Chondrocyte (in vitro differentiated cells): ENCODE measurements around the gene ARMC9. TPM values are rescaled to one million over a fixed set of nuclear protein-coding genes. Genes with fewer than 3 reads are reported as not detected.

Source experiments
- DNase-seq: peaks from one replicate; pipeline ENCODE4 v3.0.0; 2021; ENCODE audit warnings: mixed read lengths, low spot score
- H3K27ac Mint-ChIP-seq: one replicate; pipeline ENCODE4 v1.8.0; 2021; ENCODE audit warnings: mild to moderate bottlenecking, moderate library complexity, mixed read lengths; ENCODE audit not compliant: unreplicated experiment
- H3K27me3 Mint-ChIP-seq: 2 replicates; pipeline ENCODE4 v1.8.0; 2021; ENCODE audit warnings: low read depth, mixed read lengths
- H3K36me3 Mint-ChIP-seq: 2 replicates; pipeline ENCODE4 v1.8.0; 2021; ENCODE audit warnings: low read depth, mixed read lengths
- H3K4me1 Mint-ChIP-seq: 2 replicates; pipeline ENCODE4 v1.8.0; 2021; ENCODE audit warnings: low read depth, mild to moderate bottlenecking, mixed read lengths
- H3K4me3 Mint-ChIP-seq: one replicate; pipeline ENCODE4 v1.8.0; 2021; ENCODE audit warnings: mild to moderate bottlenecking, moderate library complexity, mixed read lengths; ENCODE audit not compliant: unreplicated experiment
- H3K9me3 Mint-ChIP-seq: 2 replicates; pipeline ENCODE4 v1.8.0; 2021; ENCODE audit warnings: low read depth, mixed read lengths
- total RNA-seq: library from RNA; stranded (reverse); gene quantifications from 3 replicates; pipeline ENCODE4 v1.2.1, GENCODE V29; 2021
- TF ChIP-seq, protein P1 (sequence below): fragments of 200-600 bp; sonication (generic); IDR thresholded peaks from 2 replicates; pipeline ENCODE4 v1.5.0; 2021; ENCODE audit warnings: antibody characterized with exemption, mild to moderate bottlenecking, moderate library complexity

Gene ARMC9
- total RNA-seq, 1 donor from 2014 or later, result 188 TPM

DNA sequence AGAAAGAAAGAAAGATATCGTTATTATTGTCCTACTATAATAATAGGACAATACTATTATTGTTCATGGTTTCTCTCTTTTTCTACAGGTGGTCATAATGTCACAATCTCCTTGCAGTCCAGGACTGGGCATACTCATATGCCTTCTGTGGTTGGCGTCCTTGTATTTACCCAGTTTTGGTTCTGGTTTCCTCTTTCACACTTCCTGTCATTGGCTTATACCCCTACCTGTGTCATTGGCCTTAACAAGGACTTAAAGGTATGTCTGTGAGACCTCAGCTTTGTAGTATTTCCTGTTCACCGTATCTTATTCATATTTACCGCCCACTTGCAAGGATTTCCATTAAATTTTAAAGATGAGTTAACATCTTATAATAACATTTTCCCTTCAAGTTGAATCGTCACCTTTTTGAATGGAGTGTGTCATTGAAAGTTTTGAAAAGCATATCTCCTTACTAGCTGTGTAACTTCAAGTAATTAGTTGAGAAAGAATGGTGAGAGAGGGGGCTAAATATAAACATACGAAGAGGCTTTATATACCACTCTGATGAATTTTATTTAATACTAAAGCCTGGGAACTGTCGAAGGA lies 37.1 kb upstream of the ARMC9 start:
- peak overlapping the region; percentile 99 for H3K27ac Mint-ChIP-seq
- peak overlapping the region; percentile 24 for H3K4me3 Mint-ChIP-seq

DNA sequence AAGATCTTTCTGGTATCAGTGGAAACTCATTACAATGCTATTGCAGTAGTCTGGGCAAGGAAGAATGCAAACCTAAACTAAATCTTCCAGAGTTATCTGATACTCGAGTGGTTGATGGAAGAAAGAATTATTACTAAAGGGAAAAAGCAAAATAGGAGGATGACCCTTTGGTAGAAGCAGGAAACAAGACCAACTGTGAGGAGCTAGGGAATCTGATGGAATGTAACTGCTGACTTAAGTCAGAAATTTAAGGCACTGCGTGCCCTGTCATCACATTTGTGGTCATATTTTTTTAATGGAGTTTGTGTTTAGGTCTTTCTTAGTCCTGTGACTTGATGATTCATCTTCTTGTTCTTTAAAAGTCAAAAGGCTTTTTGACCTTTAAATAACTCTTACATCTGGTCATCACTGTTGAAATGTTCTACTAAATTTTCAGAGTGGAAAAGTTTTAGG lies 36.5 kb upstream of the ARMC9 start:
- Mint-ChIP-seq H3K9me3 (no peaks in the 10 kb centered on the region), H3K27me3 (no peaks in the 10 kb centered on the region), H3K36me3 (peaks cover 21% of the 10 kb centered on the region), H3K4me1 (peaks cover 69% of the 10 kb centered on the region), H3K4me3 (peak overlapping the region; percentile 24), H3K27ac (peak overlapping the region; percentile 99)
- no peak for DNase-seq
- TF ChIP-seq, protein P1, sequence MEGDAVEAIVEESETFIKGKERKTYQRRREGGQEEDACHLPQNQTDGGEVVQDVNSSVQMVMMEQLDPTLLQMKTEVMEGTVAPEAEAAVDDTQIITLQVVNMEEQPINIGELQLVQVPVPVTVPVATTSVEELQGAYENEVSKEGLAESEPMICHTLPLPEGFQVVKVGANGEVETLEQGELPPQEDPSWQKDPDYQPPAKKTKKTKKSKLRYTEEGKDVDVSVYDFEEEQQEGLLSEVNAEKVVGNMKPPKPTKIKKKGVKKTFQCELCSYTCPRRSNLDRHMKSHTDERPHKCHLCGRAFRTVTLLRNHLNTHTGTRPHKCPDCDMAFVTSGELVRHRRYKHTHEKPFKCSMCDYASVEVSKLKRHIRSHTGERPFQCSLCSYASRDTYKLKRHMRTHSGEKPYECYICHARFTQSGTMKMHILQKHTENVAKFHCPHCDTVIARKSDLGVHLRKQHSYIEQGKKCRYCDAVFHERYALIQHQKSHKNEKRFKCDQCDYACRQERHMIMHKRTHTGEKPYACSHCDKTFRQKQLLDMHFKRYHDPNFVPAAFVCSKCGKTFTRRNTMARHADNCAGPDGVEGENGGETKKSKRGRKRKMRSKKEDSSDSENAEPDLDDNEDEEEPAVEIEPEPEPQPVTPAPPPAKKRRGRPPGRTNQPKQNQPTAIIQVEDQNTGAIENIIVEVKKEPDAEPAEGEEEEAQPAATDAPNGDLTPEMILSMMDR, result no peak

More for the DNA sequence above, 37.1 kb upstream of the ARMC9 start:
- H3K4me1 Mint-ChIP-seq, result peaks cover 72% of the 10 kb centered on the region
- H3K9me3 Mint-ChIP-seq, result no peaks in the 10 kb centered on the region
- H3K27me3 Mint-ChIP-seq, result no peaks in the 10 kb centered on the region
- TF ChIP-seq, protein P1, result no peak
- H3K36me3 Mint-ChIP-seq, result peaks cover 17% of the 10 kb centered on the region
- no peak for DNase-seq

DNA sequence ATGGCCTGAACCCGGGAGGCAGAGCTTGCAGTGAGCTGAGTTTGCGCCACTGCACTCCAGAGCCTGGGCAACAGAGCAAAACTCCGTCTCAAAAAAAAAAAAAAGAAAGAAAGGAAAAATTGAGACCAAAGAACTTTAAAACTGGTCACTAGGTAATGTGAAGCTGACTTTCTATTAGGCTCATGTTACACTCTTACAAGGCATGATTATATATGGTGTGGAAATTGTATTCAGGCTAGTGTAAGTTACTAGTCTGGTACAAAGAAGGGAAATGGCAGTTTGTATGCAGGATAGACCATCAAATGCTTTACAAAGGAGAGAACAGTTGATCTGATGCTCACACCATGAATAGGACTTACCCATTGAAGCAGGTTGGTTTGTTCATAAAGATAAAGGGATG lies 35.4 kb upstream of the ARMC9 start:
- peaks cover 29% of the 10 kb centered on the region for H3K36me3 Mint-ChIP-seq
- TF ChIP-seq, protein P1, result no peak
- peaks cover 69% of the 10 kb centered on the region for H3K4me1 Mint-ChIP-seq
- H3K4me3 Mint-ChIP-seq, result no peak overlapping the region
- H3K27ac Mint-ChIP-seq, result peak overlapping the region; percentile 99
- H3K27me3 Mint-ChIP-seq, result no peaks in the 10 kb centered on the region
- no peaks in the 10 kb centered on the region for H3K9me3 Mint-ChIP-seq
- no peak for DNase-seq

DNA sequence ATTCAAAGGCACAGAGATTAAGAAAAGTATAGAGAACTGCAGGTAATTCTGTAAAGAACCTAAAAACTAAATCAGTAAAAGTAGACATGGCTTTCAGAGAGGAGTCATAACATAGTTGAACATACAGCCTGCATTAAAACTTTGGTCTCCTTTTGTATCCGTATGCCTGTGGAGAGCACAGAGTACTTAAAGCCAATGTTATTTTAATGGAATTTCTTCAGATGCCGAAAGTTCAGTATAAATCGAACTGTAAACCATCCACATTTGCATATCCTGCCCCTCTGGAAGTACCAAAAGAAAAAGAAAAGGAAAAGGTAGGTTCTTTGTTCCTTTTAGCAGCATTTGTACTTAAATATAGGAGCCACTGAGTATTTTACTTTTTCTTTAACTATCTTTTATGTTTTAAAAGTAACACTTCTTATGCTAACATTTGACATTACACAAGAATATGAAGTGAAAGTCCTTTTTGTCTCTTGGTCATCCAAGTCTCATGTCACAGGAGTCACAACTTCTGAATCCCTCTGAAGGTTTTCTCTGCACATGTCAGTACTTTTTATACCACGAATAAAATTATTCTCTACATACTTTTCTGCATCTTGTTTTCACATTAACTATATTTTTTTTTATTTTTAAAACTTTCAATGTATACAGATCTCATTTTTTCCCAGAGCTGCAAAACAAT lies 34.9 kb upstream of the ARMC9 start:
- peaks cover 29% of the 10 kb centered on the region for H3K36me3 Mint-ChIP-seq

DNA sequence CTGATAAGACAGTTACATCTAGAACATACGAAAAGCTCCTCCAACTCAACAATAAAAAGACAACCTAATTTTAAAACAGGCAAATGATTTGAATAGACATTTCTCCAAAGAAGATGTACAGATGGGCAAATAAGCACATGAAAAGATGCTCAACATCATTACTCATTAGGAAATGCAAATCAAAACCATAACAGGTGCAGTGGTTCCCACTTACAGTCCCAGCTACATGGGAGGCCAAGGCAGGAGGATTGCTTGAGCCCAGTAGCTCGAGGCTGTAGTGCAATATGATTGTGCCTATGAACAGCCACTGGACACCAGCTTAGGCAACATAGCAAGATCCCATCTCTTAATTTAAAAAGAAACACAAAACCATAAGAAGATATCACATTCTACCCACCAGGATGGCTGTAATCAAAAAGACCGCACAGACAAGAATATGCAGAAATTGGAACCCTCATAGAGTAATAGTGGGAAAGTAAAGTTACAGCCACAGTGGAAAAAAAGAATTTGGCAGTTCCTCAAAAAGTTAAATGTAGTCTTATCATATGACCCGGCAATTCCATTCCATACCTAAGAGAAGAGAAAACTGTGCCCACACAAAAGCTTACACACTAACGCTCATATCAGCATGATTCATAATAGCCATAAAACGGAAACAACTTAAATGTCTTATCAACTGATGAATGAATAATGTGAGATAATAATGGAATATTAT lies 30.5 kb upstream of the ARMC9 start:
- Mint-ChIP-seq H3K36me3 (peaks cover 45% of the 10 kb centered on the region), H3K4me1 (peaks cover 59% of the 10 kb centered on the region), H3K9me3 (no peaks in the 10 kb centered on the region)

More for the DNA sequence above, 34.9 kb upstream of the ARMC9 start:
- DNase-seq, result no peak
- Mint-ChIP-seq H3K27me3 (no peaks in the 10 kb centered on the region), H3K4me1 (peaks cover 72% of the 10 kb centered on the region), H3K27ac (peak overlapping the region; percentile 99), H3K9me3 (no peaks in the 10 kb centered on the region), H3K4me3 (no peak overlapping the region)
- TF ChIP-seq, protein P1, result no peak

More for the DNA sequence above, 30.5 kb upstream of the ARMC9 start:
- H3K27ac Mint-ChIP-seq, result peak overlapping the region; percentile 71
- TF ChIP-seq, protein P1, result no peak
- H3K27me3 Mint-ChIP-seq, result no peaks in the 10 kb centered on the region
- H3K4me3 Mint-ChIP-seq, result no peak overlapping the region
- DNase-seq, result no peak
